ENCODE results near the gene LIPN. TPM values are rescaled to one million over a fixed set of nuclear protein-coding genes. Genes with fewer than 3 reads are reported as not detected.
"Not testable (repeated sequence)": the region's sequence is repeated elsewhere in the genome, so short reads cannot be mapped to it uniquely, and the experiment has no call there.

Gene LIPN
- total RNA-seq = not detected in 2 replicates

- intact Hi-C loops (cut with micrococcal nuclease) = no loop called here
Measured at GRCh38 chr10:88759366-88760101, at the start of gene LIPN. LIPN (plus strand) TSS chr10:88760020; CDS start chr10:88761406, 1,386 bp downstream.

- intact Hi-C loops (cut with micrococcal nuclease) = no loop called here
Measured at GRCh38 chr10:88715517-88715916, 44.3 kb upstream of the LIPN start.

GRCh38 chr10:88721392-88721791, 38.4 kb upstream of the LIPN start:
- intact Hi-C loops (cut with micrococcal nuclease) = no loop called here

- intact Hi-C loops (cut with micrococcal nuclease) = no loop called here
Measured at GRCh38 chr10:88725798-88726197, 34.0 kb upstream of the LIPN start.

- intact Hi-C loops (cut with micrococcal nuclease) = no loop called here
Measured at GRCh38 chr10:88728107-88728763, 31.6 kb upstream of the LIPN start.

- intact Hi-C loops (cut with micrococcal nuclease) = no loop called here
Measured at GRCh38 chr10:88730864-88731263, 29.0 kb upstream of the LIPN start.

GRCh38 chr10:88731296-88731695, 28.5 kb upstream of the LIPN start:
- intact Hi-C loops (cut with micrococcal nuclease) = no loop called here

- intact Hi-C loops (cut with micrococcal nuclease) = no loop called here
Measured at GRCh38 chr10:88733215-88733614, 26.6 kb upstream of the LIPN start.

- intact Hi-C loops (cut with micrococcal nuclease) = no loop called here
Measured at GRCh38 chr10:88735661-88736060, 24.2 kb upstream of the LIPN start.

- intact Hi-C loops (cut with micrococcal nuclease) = not testable (repeated sequence)
Measured at GRCh38 chr10:88741921-88742320, 17.9 kb upstream of the LIPN start.

- intact Hi-C loops (cut with micrococcal nuclease) = no loop called here
Measured at GRCh38 chr10:88742448-88742847, 17.4 kb upstream of the LIPN start.

GRCh38 chr10:88744002-88744401, 15.8 kb upstream of the LIPN start:
- intact Hi-C loops (cut with micrococcal nuclease) = no loop called here

- intact Hi-C loops (cut with micrococcal nuclease) = no loop called here
Measured at GRCh38 chr10:88745633-88746032, 14.2 kb upstream of the LIPN start.

GRCh38 chr10:88754287-88754686, 5.5 kb upstream of the LIPN start:
- intact Hi-C loops (cut with micrococcal nuclease) = no loop called here

GRCh38 chr10:88755753-88756152, 4.1 kb upstream of the LIPN start:
- intact Hi-C loops (cut with micrococcal nuclease) = no loop called here

GRCh38 chr10:88756660-88757059, 3.2 kb upstream of the LIPN start:
- intact Hi-C loops (cut with micrococcal nuclease) = no loop called here

- intact Hi-C loops (cut with micrococcal nuclease) = no loop called here
Measured at GRCh38 chr10:88762906-88763305, 3.1 kb downstream of the LIPN start.

GRCh38 chr10:88763441-88763840, 3.6 kb downstream of the LIPN start:
- intact Hi-C loops (cut with micrococcal nuclease) = no loop called here

GRCh38 chr10:88764110-88764509, 4.3 kb downstream of the LIPN start:
- intact Hi-C loops (cut with micrococcal nuclease) = no loop called here

- intact Hi-C loops (cut with micrococcal nuclease) = no loop called here
Measured at GRCh38 chr10:88765816-88766215, 6.0 kb downstream of the LIPN start.

- intact Hi-C loops (cut with micrococcal nuclease) = no loop called here
Measured at GRCh38 chr10:88769384-88769783, 9.6 kb downstream of the LIPN start.

GRCh38 chr10:88781206-88781605, 21.4 kb downstream of the LIPN start:
- intact Hi-C loops (cut with micrococcal nuclease) = loop anchor here (5.0 kb wide), 1 partner anchor 74 kb away; the partner anchor contains the start of gene LIPK

GRCh38 chr10:88782222-88782621, 22.4 kb downstream of the LIPN start:
- intact Hi-C loops (cut with micrococcal nuclease) = loop anchor here (5.0 kb wide), 1 partner anchor 75 kb away; the partner anchor contains the start of gene LIPK
